ENCODE data around the gene APOL1. TPM values are rescaled to one million over a fixed set of nuclear protein-coding genes. Genes with fewer than 3 reads are reported as not detected.
"Not testable (repeated sequence)": the region's sequence is repeated elsewhere in the genome, so short reads cannot be mapped to it uniquely, and the experiment has no call there.

The APOL1 gene
- total and polyA plus RNA-seq, 5 donors = 13.6 to 29.8 (median 16.3) TPM

GRCh38 chr22:36225333-36225922 is 27.5 kb upstream of the APOL1 start:
- Histone ChIP-seq H3K4me3 (ENCODE audit: low read length) (no peak overlapping the region), H3K9me3 (ENCODE audit: control insufficient read depth, low read length) (no peaks in the 10 kb centered on the region), H3K27ac (ENCODE audit: low read length) (no peak overlapping the region), H3K27me3 (ENCODE audit: control insufficient read depth, insufficient read depth) (no peaks in the 10 kb centered on the region), H3K4me1 (ENCODE audit: control insufficient read depth, insufficient read depth, low read length) (peaks cover 2% of the 10 kb centered on the region)
- intact Hi-C loops (cut with DNase I) = no loop called here
- no peak for DNase-seq
- WGBS = 86% methylated on average over 9 of the region's 9 CpGs
- ATAC-seq = no peak

DNA sequence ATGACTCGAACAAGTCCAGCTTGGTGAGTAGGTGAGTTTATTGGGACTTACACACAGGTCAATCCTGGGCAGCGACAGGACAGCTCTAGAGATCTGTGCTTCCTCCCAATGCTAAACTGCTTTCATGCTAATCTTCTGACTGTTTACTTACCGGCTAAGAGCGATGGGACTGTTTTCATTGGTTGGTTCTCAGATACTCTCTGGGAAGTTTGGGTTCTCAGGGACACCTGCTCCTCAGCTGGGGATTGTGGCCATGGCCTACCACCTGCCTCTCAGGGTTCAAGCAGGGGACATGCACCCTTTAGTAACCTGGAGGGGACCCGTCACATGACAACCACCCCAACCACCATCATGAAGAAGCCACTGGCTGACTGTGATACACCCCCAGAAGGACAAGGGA is 26.7 kb upstream of the APOL1 start:
- 92% methylated on average over 5 of the region's 5 CpGs for WGBS
- H3K4me1 ChIP-seq (ENCODE audit: control insufficient read depth, insufficient read depth, low read length) = no peaks in the 10 kb centered on the region
- no peak overlapping the region for H3K27ac ChIP-seq (ENCODE audit: low read length)
- H3K27me3 ChIP-seq (ENCODE audit: control insufficient read depth, insufficient read depth) = no peaks in the 10 kb centered on the region
- no peaks in the 10 kb centered on the region for H3K9me3 ChIP-seq (ENCODE audit: control insufficient read depth, low read length)
- ATAC-seq (no peak), DNase-seq (no peak)
- H3K4me3 ChIP-seq (ENCODE audit: low read length) = no peak overlapping the region
- intact Hi-C loops (cut with DNase I) = no loop called here

GRCh38 chr22:36227396-36227795 is 25.5 kb upstream of the APOL1 start:
- WGBS = 93% methylated on average over 9 of the region's 9 CpGs
- intact Hi-C loops (cut with DNase I) = no loop called here

GRCh38 chr22:36227806-36228205 is 25.1 kb upstream of the APOL1 start:
- Histone ChIP-seq H3K27me3 (ENCODE audit: control insufficient read depth, insufficient read depth) (no peaks in the 10 kb centered on the region), H3K27ac (ENCODE audit: low read length) (no peak overlapping the region), H3K4me3 (ENCODE audit: low read length) (no peak overlapping the region), H3K9me3 (ENCODE audit: control insufficient read depth, low read length) (no peaks in the 10 kb centered on the region), H3K4me1 (ENCODE audit: control insufficient read depth, insufficient read depth, low read length) (no peaks in the 10 kb centered on the region)
- DNase-seq (no peak), ATAC-seq (no peak)
- WGBS = 91% methylated on average over 8 of the region's 8 CpGs
- intact Hi-C loops (cut with DNase I) = no loop called here

More at GRCh38 chr22:36227396-36227795, 25.5 kb upstream of the APOL1 start:
- Histone ChIP-seq H3K27me3 (ENCODE audit: control insufficient read depth, insufficient read depth) (no peaks in the 10 kb centered on the region), H3K27ac (ENCODE audit: low read length) (no peak overlapping the region), H3K4me1 (ENCODE audit: control insufficient read depth, insufficient read depth, low read length) (no peaks in the 10 kb centered on the region), H3K9me3 (ENCODE audit: control insufficient read depth, low read length) (no peaks in the 10 kb centered on the region), H3K4me3 (ENCODE audit: low read length) (no peak overlapping the region)
- DNase-seq (no peak), ATAC-seq (no peak)

DNA sequence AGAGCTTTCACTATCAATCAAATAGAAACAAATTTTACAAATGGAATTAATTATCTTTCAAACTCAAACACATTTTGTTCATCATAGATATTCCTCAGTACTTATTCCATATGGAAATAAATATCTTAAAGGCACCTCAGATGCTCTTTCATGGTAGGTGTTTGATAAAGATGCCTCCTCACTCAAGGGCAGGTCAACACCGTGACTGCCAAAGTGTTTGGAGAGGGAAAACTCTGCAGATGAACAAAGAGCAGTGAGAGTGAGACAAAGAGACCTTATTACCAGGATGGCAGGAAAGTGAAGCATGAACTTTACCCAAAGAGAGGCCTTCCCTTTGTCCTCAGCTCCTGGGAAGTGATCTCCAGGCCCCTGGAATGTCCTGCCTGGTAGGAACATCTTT is 24.6 kb upstream of the APOL1 start:
- H3K4me1 ChIP-seq (ENCODE audit: control insufficient read depth, insufficient read depth, low read length); H3K4me3 ChIP-seq (ENCODE audit: low read length); ATAC-seq; intact Hi-C loops (cut with DNase I); DNase-seq; H3K27me3 ChIP-seq (ENCODE audit: control insufficient read depth, insufficient read depth); H3K9me3 ChIP-seq (ENCODE audit: control insufficient read depth, low read length); H3K27ac ChIP-seq (ENCODE audit: low read length): not testable (repeated sequence)
- WGBS = 70% methylated on average over 1 of the region's 1 CpG

- DNase-seq (no peak), ATAC-seq (no peak)
- Histone ChIP-seq H3K9me3 (ENCODE audit: control insufficient read depth, low read length) (no peaks in the 10 kb centered on the region), H3K4me3 (ENCODE audit: low read length) (no peak overlapping the region), H3K4me1 (ENCODE audit: control insufficient read depth, insufficient read depth, low read length) (no peaks in the 10 kb centered on the region), H3K27me3 (ENCODE audit: control insufficient read depth, insufficient read depth) (no peaks in the 10 kb centered on the region), H3K27ac (ENCODE audit: low read length) (no peak overlapping the region)
- intact Hi-C loops (cut with DNase I) = no loop called here
- 82% methylated on average over 7 of the region's 7 CpGs for WGBS
Measured at GRCh38 chr22:36228944-36229343, 24.0 kb upstream of the APOL1 start.

GRCh38 chr22:36229649-36230048 is 23.3 kb upstream of the APOL1 start:
- H3K9me3 ChIP-seq (ENCODE audit: control insufficient read depth, low read length); H3K4me3 ChIP-seq (ENCODE audit: low read length); H3K27ac ChIP-seq (ENCODE audit: low read length); ATAC-seq; H3K27me3 ChIP-seq (ENCODE audit: control insufficient read depth, insufficient read depth); DNase-seq; intact Hi-C loops (cut with DNase I); H3K4me1 ChIP-seq (ENCODE audit: control insufficient read depth, insufficient read depth, low read length): not testable (repeated sequence)
- WGBS = 85% methylated on average over 3 of the region's 3 CpGs

DNA sequence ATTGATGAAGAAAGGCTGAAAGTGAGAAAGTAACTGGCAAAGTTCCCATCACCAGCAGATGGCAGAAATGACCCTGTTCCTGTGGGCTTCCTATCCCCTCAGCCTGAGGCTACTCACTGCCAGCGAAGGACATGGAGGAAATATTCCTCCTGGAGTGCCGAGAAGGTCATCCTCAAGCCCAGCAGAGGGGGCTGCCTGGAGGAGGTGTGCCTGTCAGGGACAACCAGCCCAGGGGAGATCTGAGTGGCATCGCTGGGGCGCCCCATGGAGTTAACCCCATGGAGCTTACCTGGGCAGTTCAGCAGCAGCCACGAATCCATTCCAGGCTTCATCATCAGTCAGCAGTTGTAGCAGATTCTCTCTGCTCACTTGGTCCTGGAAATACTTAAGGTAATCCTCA is 21.9 kb upstream of the APOL1 start:
- WGBS = 70% methylated on average over 5 of the region's 5 CpGs
- H3K4me1 ChIP-seq (ENCODE audit: control insufficient read depth, insufficient read depth, low read length); H3K27me3 ChIP-seq (ENCODE audit: control insufficient read depth, insufficient read depth); ATAC-seq; H3K9me3 ChIP-seq (ENCODE audit: control insufficient read depth, low read length); H3K27ac ChIP-seq (ENCODE audit: low read length); H3K4me3 ChIP-seq (ENCODE audit: low read length); intact Hi-C loops (cut with DNase I); DNase-seq: not testable (repeated sequence)

GRCh38 chr22:36232715-36233401 is 20.1 kb upstream of the APOL1 start:
- Histone ChIP-seq H3K4me3 (ENCODE audit: low read length) (no peak overlapping the region), H3K27me3 (ENCODE audit: control insufficient read depth, insufficient read depth) (no peaks in the 10 kb centered on the region), H3K27ac (ENCODE audit: low read length) (no peak overlapping the region), H3K9me3 (ENCODE audit: control insufficient read depth, low read length) (no peaks in the 10 kb centered on the region), H3K4me1 (ENCODE audit: control insufficient read depth, insufficient read depth, low read length) (peaks cover 17% of the 10 kb centered on the region)
- intact Hi-C loops (cut with DNase I) = no loop called here
- ATAC-seq = no peak
- WGBS = 80% methylated on average over 13 of the region's 13 CpGs
- DNase-seq = no peak

- DNase-seq = no peak
- no peaks in the 10 kb centered on the region for H3K27me3 ChIP-seq (ENCODE audit: control insufficient read depth, insufficient read depth)
- 88% methylated on average over 7 of the region's 7 CpGs for WGBS
- H3K9me3 ChIP-seq (ENCODE audit: control insufficient read depth, low read length) = no peaks in the 10 kb centered on the region
- H3K27ac ChIP-seq (ENCODE audit: low read length) = no peak overlapping the region
- peaks cover 17% of the 10 kb centered on the region for H3K4me1 ChIP-seq (ENCODE audit: control insufficient read depth, insufficient read depth, low read length)
- H3K4me3 ChIP-seq (ENCODE audit: low read length) = no peak overlapping the region
- no peak for ATAC-seq
- intact Hi-C loops (cut with DNase I) = no loop called here
Measured at GRCh38 chr22:36233796-36234195, 19.1 kb upstream of the APOL1 start.

DNA sequence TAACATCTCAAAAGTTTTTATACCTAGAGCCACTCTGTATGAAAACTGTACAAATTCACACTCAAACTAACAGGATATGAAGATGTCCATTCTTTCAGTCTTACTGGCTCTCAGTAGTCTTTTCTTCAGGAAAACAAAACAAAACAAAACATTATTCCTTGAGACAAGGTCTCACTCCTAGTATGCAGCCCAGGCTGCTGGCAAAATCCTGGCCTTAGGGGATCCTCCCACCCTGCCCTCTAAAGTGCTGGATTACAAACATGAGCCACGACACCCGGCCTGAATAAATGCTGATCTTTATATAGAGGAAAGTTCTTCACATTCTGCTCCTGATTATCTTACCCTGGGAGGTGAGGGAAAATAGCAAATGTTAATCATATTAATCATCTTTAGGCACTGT is 18.7 kb upstream of the APOL1 start:
- 34% methylated on average over 2 of the region's 2 CpGs for WGBS

More for the DNA sequence above, 18.7 kb upstream of the APOL1 start:
- peaks cover 17% of the 10 kb centered on the region for H3K4me1 ChIP-seq (ENCODE audit: control insufficient read depth, insufficient read depth, low read length)
- no peak overlapping the region for H3K27ac ChIP-seq (ENCODE audit: low read length)
- H3K4me3 ChIP-seq (ENCODE audit: low read length) = no peak overlapping the region
- ATAC-seq (no peak), DNase-seq (no peak)
- no peaks in the 10 kb centered on the region for H3K9me3 ChIP-seq (ENCODE audit: control insufficient read depth, low read length)
- intact Hi-C loops (cut with DNase I) = no loop called here
- H3K27me3 ChIP-seq (ENCODE audit: control insufficient read depth, insufficient read depth) = no peaks in the 10 kb centered on the region

Measured in right cardiac atrium (tissue), 5 donors.